Fibroblast of lung (primary cell): ENCODE results near the gene BRAF. TPM values are rescaled to one million over a fixed set of nuclear protein-coding genes. Genes with fewer than 3 reads are reported as not detected.

Experiments used
- DNase-seq, 2 donors: peaks; one replicate each; pipeline versions ENCODE4 v3.0.0 to v3.0.0-alpha.2; 2010; ENCODE audit warnings: low read depth in 2 of 2
- H2AFZ ChIP-seq: 2 replicates; pipeline ENCODE4 v1.5.1; 2012; ENCODE audit warnings: low read length, control low read depth, inconsistent platforms
- H3K27ac ChIP-seq: 2 replicates; pipeline ENCODE4 v1.5.1; 2011; ENCODE audit warnings: low read length, control low read depth; ENCODE audit not compliant: insufficient read depth
- H3K27me3 ChIP-seq: 2 replicates; pipeline ENCODE4 v1.5.1; 2011; ENCODE audit warnings: mild to moderate bottlenecking, low read length; ENCODE audit not compliant: control insufficient read depth, insufficient read depth
- H3K36me3 ChIP-seq: 2 replicates; pipeline ENCODE4 v1.5.1; 2011; ENCODE audit warnings: low read length; ENCODE audit not compliant: control insufficient read depth, insufficient read depth
- H3K4me1 ChIP-seq: 2 replicates; pipeline ENCODE4 v1.5.1; 2011; ENCODE audit warnings: low read length; ENCODE audit not compliant: control insufficient read depth, insufficient read depth; ENCODE audit errors: extremely low read depth
- H3K4me2 ChIP-seq: 2 replicates; pipeline ENCODE4 v1.5.1; 2011; ENCODE audit warnings: low read length, control low read depth; ENCODE audit not compliant: insufficient read depth; ENCODE audit errors: extremely low read depth
- H3K4me3 ChIP-seq, 4 experiments: fragments of 200-600 bp in 1 of 4; sonication (generic) in 1 of 4; replicated peaks in 1 of 4; 2 replicates each; pipeline ENCODE4 v1.5.1; 2011 to 2016; ENCODE audit warnings: low read length in 4 of 4, low read depth in 3 of 4, mild to moderate bottlenecking in 3 of 4, control low read depth in 2 of 4, inconsistent platforms in 1 of 4, mixed read lengths in 1 of 4; ENCODE audit not compliant: insufficient read depth in 1 of 4; ENCODE audit errors: control extremely low read depth in 1 of 4
- H3K79me2 ChIP-seq: 2 replicates; pipeline ENCODE4 v1.5.1; 2012; ENCODE audit warnings: mild to moderate bottlenecking, low read length, inconsistent platforms; ENCODE audit not compliant: control insufficient read depth, insufficient read depth
- H3K9ac ChIP-seq: 2 replicates; pipeline ENCODE4 v1.5.1; 2011; ENCODE audit warnings: mild to moderate bottlenecking, low read length, control low read depth; ENCODE audit not compliant: insufficient read depth
- H3K9me3 ChIP-seq: 2 replicates; pipeline ENCODE4 v1.5.1; 2012; ENCODE audit warnings: low read depth, low read length; ENCODE audit not compliant: control insufficient read depth, insufficient read depth
- H4K20me1 ChIP-seq: 2 replicates; pipeline ENCODE4 v1.5.1; 2011; ENCODE audit warnings: low read length; ENCODE audit not compliant: control insufficient read depth, insufficient read depth; ENCODE audit errors: extremely low read depth
- CTCF ChIP-seq, 2 donors: IDR thresholded peaks in 1 of 2; conservative IDR thresholded peaks in 1 of 2; 1 replicate in 1 of 2; 2 replicates in 1 of 2; pipeline ENCODE4 v1.5.1; 2011 to 2012; ENCODE audit warnings: low read length in 2 of 2, control low read depth in 1 of 2, inconsistent platforms in 1 of 2, low read depth in 1 of 2, mild to moderate bottlenecking in 1 of 2
- EZH2 ChIP-seq: IDR thresholded peaks from 2 replicates; pipeline ENCODE4 v1.5.1; 2012; ENCODE audit warnings: low read length, control low read depth, mild to moderate bottlenecking; ENCODE audit errors: missing control alignments
- polyA plus RNA-seq, 2 donors: library from polyadenylated mRNA; depleted of rRNA in 1 of 2; stranded (reverse) in 1 of 2; unstranded in 1 of 2; fragments of >200 nt; gene quantifications; 2 replicates each; pipeline ENCODE4 v1.2.1, GENCODE V29; 2011 to 2012; ENCODE audit warnings: missing spikeins in 1 of 2
- total RNA-seq: library from RNA; depleted of rRNA; stranded (reverse); fragments of >200 nt; gene quantifications from 2 replicates; pipeline ENCODE4 v1.2.1, GENCODE V29; 2014

Gene BRAF
- total and polyA plus RNA-seq, 2 donors (not counting 1 experiment from before 2014, with no cell fraction given), result 21.1 to 23.1 TPM

GRCh38 chr7:140673774-140674155, 251.0 kb downstream of the BRAF start:
- DNase-seq, result no peak
- no peak overlapping the region for H3K9ac ChIP-seq
- TF ChIP-seq EZH2 (no peak), CTCF (conservative IDR thresholded peaks at IDR 0.05 in 1 of 2, IDR thresholded peaks at IDR 0.05 in 1 of 2; ENCODE audit: low read depth in 1 of 2, low read length in 2 of 2) (no peak)

GRCh38 chr7:140673063-140673773, 251.5 kb downstream of the BRAF start:
- peak overlapping the region; percentile 23 for H3K27ac ChIP-seq
- no peaks in the 10 kb centered on the region for H3K27me3 ChIP-seq
- H2AFZ ChIP-seq, result peak overlapping the region; percentile 85
- no peaks in the 10 kb centered on the region for H3K9me3 ChIP-seq
- DNase-seq, result peak in 1 of 2 donors; percentile 12
- peak overlapping the region; percentile 52 to 73 (median 64) for H3K4me3 ChIP-seq
- peak overlapping the region; percentile 57 for H3K9ac ChIP-seq
- TF ChIP-seq EZH2 (no peak), CTCF (conservative IDR thresholded peaks at IDR 0.05 in 1 of 2, IDR thresholded peaks at IDR 0.05 in 1 of 2; ENCODE audit: low read depth in 1 of 2, low read length in 2 of 2) (no peak)
- H3K4me2 ChIP-seq, result peak overlapping the region; percentile 97
- no peaks in the 10 kb centered on the region for H3K36me3 ChIP-seq
- no peaks in the 10 kb centered on the region for H4K20me1 ChIP-seq
- no peaks in the 10 kb centered on the region for H3K79me2 ChIP-seq
- peaks cover 4% of the 10 kb centered on the region for H3K4me1 ChIP-seq

More at GRCh38 chr7:140673774-140674155, 251.0 kb downstream of the BRAF start:
- Histone ChIP-seq H2AFZ (peak overlapping the region; percentile 85), H3K4me3 (peak overlapping the region; percentile 52 to 73 (median 64)), H3K36me3 (no peaks in the 10 kb centered on the region), H3K9me3 (no peaks in the 10 kb centered on the region), H3K4me2 (peak overlapping the region; percentile 97), H3K79me2 (no peaks in the 10 kb centered on the region), H3K27ac (no peak overlapping the region), H4K20me1 (no peaks in the 10 kb centered on the region), H3K27me3 (no peaks in the 10 kb centered on the region), H3K4me1 (peaks cover 4% of the 10 kb centered on the region)

GRCh38 chr7:140672382-140673062, 252.2 kb downstream of the BRAF start, which contains the start of gene ADCK2:
Gene ADCK2, plus strand, starts transcription at chr7:140672945. Its CDS starts 386 bp downstream, at chr7:140673331.
- H3K27me3 ChIP-seq, result no peaks in the 10 kb centered on the region
- peak within 1 kb of the TSS; percentile 85 for H2AFZ ChIP-seq
- DNase-seq, result no peak
- peak within 1 kb of the TSS; percentile 97 for H3K4me2 ChIP-seq
- peak within 1 kb of the TSS; percentile 57 for H3K9ac ChIP-seq
- H3K27ac ChIP-seq, result peak within 1 kb of the TSS; percentile 23
- peaks cover 4% of the 10 kb centered on the region for H3K4me1 ChIP-seq
- peak within 1 kb of the TSS; percentile 53 to 73 (median 64) for H3K4me3 ChIP-seq
- no peaks in the 10 kb centered on the region for H3K36me3 ChIP-seq
- TF ChIP-seq CTCF (conservative IDR thresholded peaks at IDR 0.05 in 1 of 2, IDR thresholded peaks at IDR 0.05 in 1 of 2; ENCODE audit: low read depth in 1 of 2, low read length in 2 of 2), result no peak
- no peak for TF ChIP-seq EZH2
- no peaks in the 10 kb centered on the region for H4K20me1 ChIP-seq
- H3K9me3 ChIP-seq, result no peaks in the 10 kb centered on the region
- no peaks in the 10 kb centered on the region for H3K79me2 ChIP-seq
